K562 (cell line): ENCODE results near the gene PHF10. TPM values are rescaled to one million over a fixed set of nuclear protein-coding genes. Genes with fewer than 3 reads are reported as not detected.
A peak's percentile ranks its signal among the peaks of the same experiment; 100 is the strongest.

Experiments used
- ERF ChIP-seq: fragments of 450-650 bp; formaldehyde crosslinking; IDR thresholded peaks from 2 replicates; pipeline ENCODE4 v1.4.0; 2020; ENCODE audit warnings: mild to moderate bottlenecking, mixed read lengths
- FOS ChIP-seq: IDR thresholded peaks from 3 replicates; pipeline ENCODE4 v1.6.1; 2011; ENCODE audit not compliant: insufficient read length; ENCODE audit errors: extremely low read depth
- GTF2F1 ChIP-seq: IDR thresholded peaks from 2 replicates; pipeline ENCODE4 v1.6.1; 2011; ENCODE audit warnings: low read depth, low read length, improper control_type of control experiment
- KLF13 ChIP-seq: fragments of 450-650 bp; IDR thresholded peaks from 2 replicates; pipeline ENCODE4 v1.6.1; 2016; ENCODE audit warnings: missing genetic modification characterization, low read depth, mild to moderate bottlenecking, missing compliant biosample characterization, moderate library complexity, borderline replicate concordance
- MYNN ChIP-seq, 2 experiments: sonication (generic); formaldehyde crosslinking in 1 of 2; IDR thresholded peaks; 2 replicates each; pipeline versions ENCODE4 v1.5.0 to v1.6.1; 2016 to 2020; ENCODE audit warnings: antibody characterized with exemption in 1 of 2, missing genetic modification reagents in 1 of 2
- PHB ChIP-seq: fragments of 250-450 bp; sonication (Bioruptor Pico); IDR thresholded peaks from 2 replicates; pipeline ENCODE4 v1.5.0; 2021
- TCF7L2 ChIP-seq: fragments of 150-350 bp; IDR thresholded peaks from 2 replicates; pipeline ENCODE4 v1.6.1; 2016; ENCODE audit warnings: low read depth, mild to moderate bottlenecking, low read length, moderate library complexity
- polyA plus RNA-seq, 8 experiments: library from polyadenylated mRNA; depleted of rRNA in 4 of 8; stranded (reverse) in 5 of 8; unstranded in 3 of 8; fragments of >200 nt; fragmentation: Nextera tagmentation in 2 of 8; fragmentation: Illumina TruSeq in 1 of 8; extraction: Ambion mirVana in 2 of 8; extraction: Trizol in 1 of 8; gene quantifications; 2 replicates each; pipeline versions ENCODE4 v1.2.1 to v1.2.3, GENCODE V29; 2011 to 2014; ENCODE audit warnings: inconsistent platforms in 1 of 8, missing spikeins in 1 of 8
- total RNA-seq, 7 experiments: library from RNA; depleted of rRNA in 6 of 7; stranded (reverse); fragments of >200 nt in 6 of 7; fragmentation: Illumina TruSeq in 2 of 7; extraction: Trizol in 2 of 7; gene quantifications; 2 replicates each; pipeline versions ENCODE4 v1.2.1 to v1.2.3, GENCODE V29; 2011 to 2021; ENCODE audit warnings: low replicate concordance in 1 of 7
- TF ChIP-seq, protein P1 (sequence below): fragments of 250-450 bp; sonication (Bioruptor Pico); IDR thresholded peaks from 2 replicates; pipeline ENCODE4 v1.8.0; 2021; ENCODE audit warnings: mild to moderate bottlenecking, moderate library complexity
- TF ChIP-seq, protein P2 (sequence below): fragments of 450-650 bp; IDR thresholded peaks from 2 replicates; pipeline ENCODE4 v1.7.1; 2018; ENCODE audit warnings: mild to moderate bottlenecking, low read depth; ENCODE audit not compliant: partially characterized antibody
- TF ChIP-seq, protein P3 (sequence below): IDR thresholded peaks from 2 replicates; pipeline ENCODE4 v1.6.1; 2012; ENCODE audit warnings: low read depth, low read length, improper control_type of control experiment, borderline replicate concordance
- TF ChIP-seq, protein P4 (sequence below): sonication (generic); formaldehyde crosslinking; IDR thresholded peaks from 2 replicates; pipeline ENCODE4 v1.8.0; 2022; ENCODE audit warnings: mild to moderate bottlenecking, missing genetic modification reagents, borderline replicate concordance
- TF ChIP-seq, protein P5 (sequence below): fragments of 250-450 bp; sonication (Bioruptor Pico); IDR thresholded peaks from 2 replicates; pipeline ENCODE4 v1.4.0; 2020; ENCODE audit warnings: mild to moderate bottlenecking, moderate library complexity
- TF ChIP-seq, protein P6 (sequence below): sonication (generic); formaldehyde crosslinking; IDR thresholded peaks from 2 replicates; pipeline ENCODE4 v1.5.0; 2020; ENCODE audit warnings: missing genetic modification reagents

Gene PHF10
- total and polyA plus RNA-seq, 9 of the 15 experiments (the other 6 are each of a cell fraction or from before 2014, with no cell fraction given): 23.9 to 88.9 (median 46.0) TPM

DNA sequence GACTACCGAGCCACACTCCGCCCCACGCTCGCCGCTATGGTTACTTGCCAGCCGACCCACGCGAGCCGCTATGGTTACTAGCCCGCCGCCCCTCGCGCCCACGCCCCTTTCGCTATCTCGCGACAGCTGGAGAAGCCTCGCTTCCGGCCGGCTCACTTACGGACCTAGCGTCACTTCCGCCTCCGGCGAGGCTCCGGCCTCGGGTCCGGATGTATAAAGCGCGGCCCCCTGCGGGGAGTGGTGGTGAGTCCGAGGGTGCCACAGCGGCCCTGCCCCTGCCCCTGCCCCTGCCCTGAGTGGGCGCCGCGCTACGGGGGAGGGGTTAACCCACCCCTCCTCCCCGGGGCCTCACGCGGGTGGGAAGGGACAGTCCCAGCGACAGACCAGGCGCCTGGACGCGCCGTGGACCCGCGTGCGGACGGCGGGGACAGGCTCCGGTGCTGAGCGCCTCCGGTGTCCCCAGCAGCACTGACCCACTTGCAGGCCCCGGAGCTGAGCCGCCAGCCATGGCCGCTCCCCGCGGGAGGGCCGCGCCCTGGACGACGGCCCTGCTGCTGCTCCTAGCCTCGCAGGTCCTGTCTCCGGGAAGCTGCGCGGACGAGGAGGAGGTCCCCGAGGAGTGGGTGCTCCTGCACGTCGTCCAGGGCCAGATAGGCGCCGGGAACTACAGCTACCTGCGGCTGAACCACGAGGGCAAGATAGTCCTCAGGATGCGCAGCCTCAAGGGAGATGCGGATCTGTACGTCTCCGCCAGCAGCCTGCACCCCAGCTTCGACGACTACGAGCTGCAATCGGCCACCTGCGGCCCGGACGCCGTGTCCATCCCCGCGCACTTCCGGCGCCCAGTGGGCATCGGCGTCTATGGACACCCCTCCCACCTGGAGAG is 22.1 kb downstream of the PHF10 start, which contains the start of the genes C6orf120 and WDR27 (continued):
- TF ChIP-seq MYNN (IDR thresholded peaks at IDR 0.05) (peak; percentile 77; the same call in 1 of the 2 replicates), MYNN (CRISPR knock-in tag; IDR thresholded peaks at IDR 0.05) (no peak), GTF2F1 (peak; percentile 73; the same call in 1 of the 2 replicates), KLF13 (tag) (peak; percentile 98; the same call in 1 of the 2 replicates), PHB (CRISPR knock-in tag) (no peak; the same call in none of the 2 replicates), TCF7L2 (no peak), FOS (no peak), ERF (CRISPR knock-in tag) (peak; percentile 5; the same call in 1 of the 2 replicates)
- TF ChIP-seq, protein P1, sequence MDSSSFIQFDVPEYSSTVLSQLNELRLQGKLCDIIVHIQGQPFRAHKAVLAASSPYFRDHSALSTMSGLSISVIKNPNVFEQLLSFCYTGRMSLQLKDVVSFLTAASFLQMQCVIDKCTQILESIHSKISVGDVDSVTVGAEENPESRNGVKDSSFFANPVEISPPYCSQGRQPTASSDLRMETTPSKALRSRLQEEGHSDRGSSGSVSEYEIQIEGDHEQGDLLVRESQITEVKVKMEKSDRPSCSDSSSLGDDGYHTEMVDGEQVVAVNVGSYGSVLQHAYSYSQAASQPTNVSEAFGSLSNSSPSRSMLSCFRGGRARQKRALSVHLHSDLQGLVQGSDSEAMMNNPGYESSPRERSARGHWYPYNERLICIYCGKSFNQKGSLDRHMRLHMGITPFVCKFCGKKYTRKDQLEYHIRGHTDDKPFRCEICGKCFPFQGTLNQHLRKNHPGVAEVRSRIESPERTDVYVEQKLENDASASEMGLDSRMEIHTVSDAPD (CRISPR knock-in tag): no peak
- TF ChIP-seq, protein P2, sequence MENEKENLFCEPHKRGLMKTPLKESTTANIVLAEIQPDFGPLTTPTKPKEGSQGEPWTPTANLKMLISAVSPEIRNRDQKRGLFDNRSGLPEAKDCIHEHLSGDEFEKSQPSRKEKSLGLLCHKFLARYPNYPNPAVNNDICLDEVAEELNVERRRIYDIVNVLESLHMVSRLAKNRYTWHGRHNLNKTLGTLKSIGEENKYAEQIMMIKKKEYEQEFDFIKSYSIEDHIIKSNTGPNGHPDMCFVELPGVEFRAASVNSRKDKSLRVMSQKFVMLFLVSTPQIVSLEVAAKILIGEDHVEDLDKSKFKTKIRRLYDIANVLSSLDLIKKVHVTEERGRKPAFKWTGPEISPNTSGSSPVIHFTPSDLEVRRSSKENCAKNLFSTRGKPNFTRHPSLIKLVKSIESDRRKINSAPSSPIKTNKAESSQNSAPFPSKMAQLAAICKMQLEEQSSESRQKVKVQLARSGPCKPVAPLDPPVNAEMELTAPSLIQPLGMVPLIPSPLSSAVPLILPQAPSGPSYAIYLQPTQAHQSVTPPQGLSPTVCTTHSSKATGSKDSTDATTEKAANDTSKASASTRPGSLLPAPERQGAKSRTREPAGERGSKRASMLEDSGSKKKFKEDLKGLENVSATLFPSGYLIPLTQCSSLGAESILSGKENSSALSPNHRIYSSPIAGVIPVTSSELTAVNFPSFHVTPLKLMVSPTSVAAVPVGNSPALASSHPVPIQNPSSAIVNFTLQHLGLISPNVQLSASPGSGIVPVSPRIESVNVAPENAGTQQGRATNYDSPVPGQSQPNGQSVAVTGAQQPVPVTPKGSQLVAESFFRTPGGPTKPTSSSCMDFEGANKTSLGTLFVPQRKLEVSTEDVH: peak; percentile 76
- TF ChIP-seq, protein P3, sequence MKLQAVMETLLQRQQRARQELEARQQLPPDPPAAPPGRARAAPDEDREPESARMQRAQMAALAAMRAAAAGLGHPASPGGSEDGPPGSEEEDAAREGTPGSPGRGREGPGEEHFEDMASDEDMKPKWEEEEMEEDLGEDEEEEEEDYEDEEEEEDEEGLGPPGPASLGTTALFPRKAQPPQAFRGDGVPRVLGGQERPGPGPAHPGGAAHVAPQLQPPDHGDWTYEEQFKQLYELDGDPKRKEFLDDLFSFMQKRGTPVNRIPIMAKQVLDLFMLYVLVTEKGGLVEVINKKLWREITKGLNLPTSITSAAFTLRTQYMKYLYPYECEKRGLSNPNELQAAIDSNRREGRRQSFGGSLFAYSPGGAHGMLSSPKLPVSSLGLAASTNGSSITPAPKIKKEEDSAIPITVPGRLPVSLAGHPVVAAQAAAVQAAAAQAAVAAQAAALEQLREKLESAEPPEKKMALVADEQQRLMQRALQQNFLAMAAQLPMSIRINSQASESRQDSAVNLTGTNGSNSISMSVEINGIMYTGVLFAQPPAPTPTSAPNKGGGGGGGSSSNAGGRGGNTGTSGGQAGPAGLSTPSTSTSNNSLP: no peak
- TF ChIP-seq, protein P4, sequence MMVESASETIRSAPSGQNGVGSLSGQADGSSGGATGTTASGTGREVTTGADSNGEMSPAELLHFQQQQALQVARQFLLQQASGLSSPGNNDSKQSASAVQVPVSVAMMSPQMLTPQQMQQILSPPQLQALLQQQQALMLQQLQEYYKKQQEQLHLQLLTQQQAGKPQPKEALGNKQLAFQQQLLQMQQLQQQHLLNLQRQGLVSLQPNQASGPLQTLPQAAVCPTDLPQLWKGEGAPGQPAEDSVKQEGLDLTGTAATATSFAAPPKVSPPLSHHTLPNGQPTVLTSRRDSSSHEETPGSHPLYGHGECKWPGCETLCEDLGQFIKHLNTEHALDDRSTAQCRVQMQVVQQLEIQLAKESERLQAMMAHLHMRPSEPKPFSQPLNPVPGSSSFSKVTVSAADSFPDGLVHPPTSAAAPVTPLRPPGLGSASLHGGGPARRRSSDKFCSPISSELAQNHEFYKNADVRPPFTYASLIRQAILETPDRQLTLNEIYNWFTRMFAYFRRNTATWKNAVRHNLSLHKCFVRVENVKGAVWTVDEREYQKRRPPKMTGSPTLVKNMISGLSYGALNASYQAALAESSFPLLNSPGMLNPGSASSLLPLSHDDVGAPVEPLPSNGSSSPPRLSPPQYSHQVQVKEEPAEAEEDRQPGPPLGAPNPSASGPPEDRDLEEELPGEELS (CRISPR knock-in tag): 0 out of 2 replicates have a peak, but pooled peaks have one; percentile 9
- TF ChIP-seq, protein P5, sequence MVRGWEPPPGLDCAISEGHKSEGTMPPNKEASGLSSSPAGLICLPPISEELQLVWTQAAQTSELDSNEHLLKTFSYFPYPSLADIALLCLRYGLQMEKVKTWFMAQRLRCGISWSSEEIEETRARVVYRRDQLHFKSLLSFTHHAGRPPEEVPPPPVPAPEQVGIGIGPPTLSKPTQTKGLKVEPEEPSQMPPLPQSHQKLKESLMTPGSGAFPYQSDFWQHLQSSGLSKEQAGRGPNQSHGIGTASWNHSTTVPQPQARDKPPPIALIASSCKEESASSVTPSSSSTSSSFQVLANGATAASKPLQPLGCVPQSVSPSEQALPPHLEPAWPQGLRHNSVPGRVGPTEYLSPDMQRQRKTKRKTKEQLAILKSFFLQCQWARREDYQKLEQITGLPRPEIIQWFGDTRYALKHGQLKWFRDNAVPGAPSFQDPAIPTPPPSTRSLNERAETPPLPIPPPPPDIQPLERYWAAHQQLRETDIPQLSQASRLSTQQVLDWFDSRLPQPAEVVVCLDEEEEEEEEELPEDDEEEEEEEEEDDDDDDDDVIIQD (CRISPR knock-in tag): no peak
- TF ChIP-seq, protein P6, sequence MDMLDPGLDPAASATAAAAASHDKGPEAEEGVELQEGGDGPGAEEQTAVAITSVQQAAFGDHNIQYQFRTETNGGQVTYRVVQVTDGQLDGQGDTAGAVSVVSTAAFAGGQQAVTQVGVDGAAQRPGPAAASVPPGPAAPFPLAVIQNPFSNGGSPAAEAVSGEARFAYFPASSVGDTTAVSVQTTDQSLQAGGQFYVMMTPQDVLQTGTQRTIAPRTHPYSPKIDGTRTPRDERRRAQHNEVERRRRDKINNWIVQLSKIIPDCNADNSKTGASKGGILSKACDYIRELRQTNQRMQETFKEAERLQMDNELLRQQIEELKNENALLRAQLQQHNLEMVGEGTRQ (CRISPR knock-in tag): no peak
